NCI-H524 treated with DMSO at 0.1 percent for 48 hours (cell line): ENCODE results near the gene ADGRD1.
"Not testable (repeated sequence)": the region's sequence is repeated elsewhere in the genome, so short reads cannot be mapped to it uniquely, and the experiment has no call there.

ENCODE experiments used
- DNase-seq: peaks from one replicate; lab custom pipeline; 2025; lab: John Stamatoyannopoulos, UW

Gene ADGRD1

DNA sequence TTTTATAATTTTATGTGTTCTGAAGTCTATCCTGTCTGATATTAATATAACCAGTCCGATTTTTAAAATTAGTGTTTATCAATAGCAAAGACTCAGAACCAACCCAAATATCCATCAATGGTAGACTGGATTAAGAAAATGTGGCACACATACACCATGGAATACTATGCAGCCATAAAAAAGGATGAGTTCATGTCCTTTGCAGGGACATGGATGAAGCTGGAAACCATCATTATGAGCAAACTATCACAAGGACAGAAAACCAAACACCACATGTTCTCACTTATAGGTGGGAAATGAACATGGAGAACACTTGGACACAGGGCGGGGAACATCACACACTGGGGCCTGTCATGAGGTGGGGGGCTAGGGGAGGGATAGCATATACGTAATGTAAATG is 16.2 kb upstream of the ADGRD1 start:
- DNase-seq, result not testable (repeated sequence)

GRCh38 chr12:130938186-130938585 is 15.5 kb upstream of the ADGRD1 start:
- DNase-seq, result no peak

GRCh38 chr12:130944878-130945277 is 8.8 kb upstream of the ADGRD1 start:
- no peak for DNase-seq

DNA sequence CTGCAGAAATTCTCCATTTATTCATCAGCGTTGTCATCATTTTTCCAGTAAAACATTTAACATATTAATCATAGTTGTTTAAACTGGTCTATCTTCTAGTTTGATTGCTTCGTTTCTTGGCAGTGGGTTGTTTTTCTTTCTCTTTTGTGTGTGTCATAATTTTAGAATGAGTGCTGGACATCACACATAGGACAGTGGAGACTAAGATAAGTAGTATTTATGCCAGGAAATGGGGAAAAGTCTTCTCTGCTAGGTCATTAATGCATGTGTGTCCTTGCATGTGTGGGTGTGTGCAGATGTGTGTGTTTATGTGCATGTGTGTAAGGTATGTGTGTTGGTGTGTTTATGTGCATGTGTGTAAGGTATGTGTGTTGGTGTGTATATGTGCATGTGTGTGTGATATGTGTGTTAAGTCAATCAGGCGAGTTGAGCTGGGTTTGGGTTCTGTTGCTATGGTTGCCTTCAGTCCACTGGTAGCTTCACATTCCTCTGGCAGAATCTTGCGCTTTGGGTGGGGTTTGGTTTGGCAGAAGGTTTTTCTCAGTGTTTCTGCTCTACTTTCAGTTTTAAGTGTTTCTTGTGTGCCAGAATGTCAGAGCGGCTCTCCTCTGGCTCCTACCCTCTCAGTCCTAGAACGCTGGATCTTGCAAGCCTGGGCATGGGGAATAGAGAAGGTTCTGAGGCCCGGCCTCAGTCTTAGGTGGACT is 7.8 kb upstream of the ADGRD1 start:
- no peak for DNase-seq

DNA sequence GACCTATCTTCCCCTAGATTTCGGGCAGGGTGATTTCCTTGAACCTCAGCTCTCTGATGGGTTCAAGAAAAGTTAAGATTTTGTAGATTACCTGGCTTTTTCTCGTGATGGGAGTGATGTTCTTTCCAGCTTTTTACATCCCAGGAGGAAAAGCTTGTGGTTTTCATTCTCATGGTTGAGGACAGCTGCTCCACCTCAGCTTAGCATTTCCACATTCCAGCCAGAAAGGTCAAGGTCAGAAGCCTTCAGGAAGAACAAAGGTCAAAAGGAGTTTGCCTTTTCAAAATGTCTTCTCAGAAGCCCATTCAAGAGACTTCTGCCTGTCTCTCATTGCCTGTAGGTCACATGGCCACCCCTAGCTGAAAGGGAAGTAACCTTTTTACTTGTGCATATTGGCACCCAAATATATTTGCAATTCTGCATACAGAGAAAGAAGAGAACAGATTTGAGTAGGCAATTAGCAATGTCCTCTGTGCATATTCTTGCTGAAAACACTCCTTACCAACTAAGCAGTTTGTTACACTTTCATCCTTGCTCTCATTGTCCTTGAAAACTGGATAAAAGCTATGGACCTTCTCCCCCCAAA is 6.6 kb upstream of the ADGRD1 start:
- DNase-seq, result no peak

DNA sequence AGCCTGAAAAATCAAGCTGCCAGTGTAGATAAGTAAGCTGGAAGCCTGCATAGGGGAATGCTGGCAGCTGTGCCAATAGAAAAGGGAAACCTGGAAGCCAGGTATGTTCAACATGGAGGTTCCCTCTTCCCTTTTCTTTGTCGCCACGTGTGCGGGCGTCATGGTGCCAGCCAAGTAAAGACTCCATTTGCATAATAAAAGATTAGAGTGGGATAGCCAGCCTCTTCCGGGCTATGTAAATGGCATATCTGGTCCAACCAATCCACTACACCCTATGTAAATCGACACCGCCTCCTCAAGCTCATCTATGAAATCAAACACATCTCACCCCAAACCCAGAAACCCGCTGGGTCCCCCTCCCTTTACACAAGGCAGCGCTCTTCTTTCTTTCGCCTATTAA is 5.6 kb upstream of the ADGRD1 start:
- no peak for DNase-seq

- DNase-seq, result no peak
Measured at GRCh38 chr12:130948751-130949150, 5.0 kb upstream of the ADGRD1 start.

- no peak for DNase-seq
Measured at GRCh38 chr12:130949806-130950205, 3.9 kb upstream of the ADGRD1 start.

- no peak for DNase-seq
Measured at GRCh38 chr12:130951636-130952035, 2.1 kb upstream of the ADGRD1 start.

GRCh38 chr12:130952171-130952954 is 1.3 kb upstream of the ADGRD1 start:
- no peak for DNase-seq

- DNase-seq, result no peak
Measured at GRCh38 chr12:130954544-130954831, 781 bp downstream of the ADGRD1 start.

- no peak for DNase-seq
Measured at GRCh38 chr12:130955238-130955816, 1.6 kb downstream of the ADGRD1 start.

- DNase-seq, result no peak
Measured at GRCh38 chr12:130956009-130956408, 2.3 kb downstream of the ADGRD1 start.

GRCh38 chr12:130956456-130957303 is 3.0 kb downstream of the ADGRD1 start:
- DNase-seq, result no peak

DNA sequence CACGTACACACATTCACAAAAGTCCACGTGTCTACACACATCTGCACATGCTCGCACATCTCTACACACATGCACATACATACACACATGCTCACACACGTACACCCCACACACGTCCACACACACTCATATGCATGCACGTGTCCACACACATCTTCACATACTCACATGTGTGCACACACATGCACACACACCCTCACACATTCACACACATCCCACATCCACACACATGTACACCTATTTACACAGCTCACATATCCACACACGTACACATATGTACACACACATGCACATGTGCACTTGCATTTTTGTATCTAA is 3.6 kb downstream of the ADGRD1 start:
- DNase-seq, result no peak

DNA sequence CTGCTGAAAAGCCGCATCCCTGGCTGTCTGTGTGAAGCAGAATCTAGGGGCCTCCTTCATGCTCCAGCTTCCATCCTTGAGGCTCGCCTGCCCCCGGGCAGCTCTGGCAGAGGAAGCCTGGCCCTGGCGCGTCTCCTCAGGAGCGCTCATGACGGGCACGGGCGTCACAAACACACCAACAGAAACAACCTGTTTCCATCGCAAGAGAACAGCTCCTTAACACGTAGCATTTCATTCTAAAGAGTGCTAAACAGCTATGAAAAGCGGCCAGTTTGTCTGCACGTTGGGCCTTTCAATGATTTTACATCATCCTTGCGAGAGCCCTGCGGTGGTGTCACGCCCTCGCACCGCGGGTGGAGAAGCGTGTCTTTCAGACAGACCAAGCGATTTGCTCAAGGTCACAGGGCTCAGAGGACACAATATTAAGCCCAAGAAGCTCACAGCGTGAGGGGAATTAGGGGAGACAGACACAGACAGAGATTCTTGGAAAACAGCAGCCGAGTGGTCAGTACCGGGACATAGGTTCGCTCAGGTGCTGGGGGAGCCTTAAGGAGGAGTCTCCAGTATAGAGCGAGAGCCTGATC is 4.9 kb downstream of the ADGRD1 start:
- no peak for DNase-seq

DNA sequence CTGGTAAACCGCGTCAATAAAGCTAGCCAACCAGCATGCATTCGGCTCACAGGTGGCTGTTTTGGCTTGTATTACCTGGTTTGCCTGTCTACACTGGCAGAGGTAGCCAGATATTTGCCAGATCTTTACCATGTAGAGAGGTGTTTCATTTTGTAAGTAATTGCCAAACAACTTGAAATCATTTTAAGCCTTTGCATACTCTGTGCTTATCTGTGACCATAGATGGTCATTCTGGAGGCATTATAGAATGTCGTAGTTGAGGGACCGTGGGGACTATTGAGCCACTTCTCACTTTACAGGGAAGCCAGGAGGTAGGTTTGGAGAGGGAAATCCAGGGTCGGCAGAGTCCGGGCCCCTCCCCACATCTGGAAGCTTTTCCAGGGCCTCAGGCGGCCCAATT is 5.9 kb downstream of the ADGRD1 start:
- no peak for DNase-seq

DNA sequence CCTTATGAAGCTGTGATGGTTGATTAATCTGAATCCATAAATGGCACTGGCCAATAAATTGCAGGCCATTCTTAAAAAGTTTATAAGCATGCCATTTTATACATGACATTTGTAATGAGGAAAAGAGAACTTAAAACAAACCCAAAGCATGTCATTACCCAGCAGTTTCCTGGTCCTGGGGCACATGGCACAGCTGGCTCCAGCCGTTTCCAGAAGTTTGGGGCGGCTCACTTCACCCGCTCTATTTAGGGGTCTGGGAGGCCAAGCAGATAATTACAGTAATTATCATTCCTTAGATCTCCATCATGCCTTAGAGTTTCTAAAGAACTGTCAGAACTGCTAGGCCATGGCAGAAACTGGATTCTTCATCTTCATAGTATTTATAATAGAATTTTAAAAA is 6.4 kb downstream of the ADGRD1 start:
- no peak for DNase-seq

DNA sequence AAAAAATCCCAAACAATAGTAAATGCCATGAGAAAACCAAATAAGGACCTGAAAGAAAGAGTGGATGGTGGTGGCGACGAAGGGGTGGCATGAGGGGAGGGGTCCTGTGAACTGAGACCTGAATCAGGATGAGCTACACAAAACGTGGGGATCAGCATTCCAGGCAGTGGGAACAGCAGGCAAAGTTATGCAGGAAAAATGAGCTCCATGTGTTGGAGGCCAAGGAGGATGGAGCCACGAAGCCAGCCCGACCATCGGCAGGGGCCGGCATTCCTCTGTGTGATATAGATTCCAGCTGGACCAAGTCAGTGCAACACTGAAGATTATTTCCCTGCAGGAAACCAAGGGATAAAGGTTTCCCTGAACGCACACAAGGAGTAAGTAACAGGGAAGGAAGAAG is 7.1 kb downstream of the ADGRD1 start:
- DNase-seq, result no peak

DNA sequence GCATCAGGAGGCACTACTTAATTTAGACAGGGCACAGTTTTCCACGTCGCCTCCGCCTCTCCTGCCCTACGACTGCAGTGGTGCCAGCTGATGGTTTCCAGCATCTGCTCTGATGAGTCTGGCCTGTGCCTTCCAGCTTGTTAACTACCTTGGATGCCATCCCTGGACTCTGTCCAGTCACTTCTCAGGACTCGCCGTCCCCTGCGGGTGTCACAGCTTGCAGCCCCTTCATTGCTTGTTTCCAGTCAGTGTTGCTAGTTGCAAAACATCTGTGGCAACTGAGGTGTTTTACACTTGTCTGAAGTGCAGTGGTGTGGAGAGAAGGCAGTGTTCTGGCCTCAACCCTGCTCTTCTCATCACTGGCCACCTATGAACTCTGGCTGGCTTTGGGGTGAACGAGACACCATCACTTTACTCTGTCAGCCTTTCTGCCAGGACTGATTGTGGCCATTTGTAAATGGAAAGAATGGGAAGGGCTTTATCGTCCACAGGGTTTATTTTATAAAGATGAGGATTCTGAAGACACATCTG is 8.3 kb downstream of the ADGRD1 start:
- no peak for DNase-seq

- DNase-seq, result no peak
Measured at GRCh38 chr12:130965214-130965613, 11.5 kb downstream of the ADGRD1 start.

- no peak for DNase-seq
Measured at GRCh38 chr12:130965668-130966067, 12.0 kb downstream of the ADGRD1 start.
